ENCODE data around the gene PPIL6. TPM values are rescaled to one million over a fixed set of nuclear protein-coding genes. Genes with fewer than 3 reads are reported as not detected.

PPIL6 gene
- total and polyA plus RNA-seq, 2 experiments from 2014 or later = 1.7 TPM

GRCh38 chr6:109488001-109488400 is 47.6 kb upstream of the PPIL6 start:
- no peak overlapping the region for H3K4me3 Mint-ChIP-seq
- TF ChIP-seq EZH2 (IDR thresholded peaks at IDR 0.05; ENCODE audit: low read depth, unreplicated experiment) = no peak
- no peaks in the 10 kb centered on the region for H3K27me3 Mint-ChIP-seq (ENCODE audit: insufficient read depth, low read depth, poor library complexity)
- no peaks in the 10 kb centered on the region for H4K20me1 ChIP-seq (replicated peaks; ENCODE audit: insufficient read depth)
- no peak for ATAC-seq
- no peak overlapping the region for H3K4me2 ChIP-seq
- H3K4me3 ChIP-seq = no peak overlapping the region
- DNase-seq (ENCODE audit: low spot score) = no peak
- H3K4me1 ChIP-seq (ENCODE audit: insufficient read depth) = peaks cover 30% of the 10 kb centered on the region
- no peaks in the 10 kb centered on the region for H3K9me3 Mint-ChIP-seq
- H3K36me3 Mint-ChIP-seq (ENCODE audit: low read depth) = no peaks in the 10 kb centered on the region
- H3K27ac Mint-ChIP-seq = no peak overlapping the region
- H3K4me1 Mint-ChIP-seq = peaks cover 34% of the 10 kb centered on the region
- no peak overlapping the region for H3K27ac ChIP-seq (ENCODE audit: low read depth)
- no peaks in the 10 kb centered on the region for H3F3A ChIP-seq (replicated peaks; ENCODE audit: low read depth)
- H3K79me2 ChIP-seq (replicated peaks; ENCODE audit: insufficient read depth) = no peaks in the 10 kb centered on the region
- H3K9me2 ChIP-seq (ENCODE audit: insufficient read depth) = no peaks in the 10 kb centered on the region
- no peak overlapping the region for H2AFZ ChIP-seq
- no peaks in the 10 kb centered on the region for H3K27me3 ChIP-seq (ENCODE audit: insufficient read depth)
- no peaks in the 10 kb centered on the region for H3K36me3 ChIP-seq (ENCODE audit: insufficient read depth)

- Histone ChIP-seq H3F3A (replicated peaks; ENCODE audit: low read depth) (no peaks in the 10 kb centered on the region), H3K4me2 (no peak overlapping the region), H3K36me3 (ENCODE audit: insufficient read depth) (peaks cover 10% of the 10 kb centered on the region; the same call in 1 of the 2 replicates), H2AFZ (no peak overlapping the region; the same call in 1 of the 2 replicates), H4K20me1 (replicated peaks; ENCODE audit: insufficient read depth) (peaks cover 6% of the 10 kb centered on the region), H3K9me2 (ENCODE audit: insufficient read depth) (no peaks in the 10 kb centered on the region), H3K4me1 (ENCODE audit: insufficient read depth) (peaks cover 30% of the 10 kb centered on the region), H3K79me2 (replicated peaks; ENCODE audit: insufficient read depth) (peaks cover 18% of the 10 kb centered on the region), H3K27me3 (ENCODE audit: insufficient read depth) (no peaks in the 10 kb centered on the region), H3K27ac (ENCODE audit: low read depth) (no peak overlapping the region), H3K4me3 (no peak overlapping the region)
- H3K27me3 Mint-ChIP-seq (ENCODE audit: insufficient read depth, low read depth, poor library complexity) = no peaks in the 10 kb centered on the region
- H3K4me1 Mint-ChIP-seq = peaks cover 36% of the 10 kb centered on the region
- no peaks in the 10 kb centered on the region for H3K9me3 Mint-ChIP-seq
- TF ChIP-seq, protein P1, sequence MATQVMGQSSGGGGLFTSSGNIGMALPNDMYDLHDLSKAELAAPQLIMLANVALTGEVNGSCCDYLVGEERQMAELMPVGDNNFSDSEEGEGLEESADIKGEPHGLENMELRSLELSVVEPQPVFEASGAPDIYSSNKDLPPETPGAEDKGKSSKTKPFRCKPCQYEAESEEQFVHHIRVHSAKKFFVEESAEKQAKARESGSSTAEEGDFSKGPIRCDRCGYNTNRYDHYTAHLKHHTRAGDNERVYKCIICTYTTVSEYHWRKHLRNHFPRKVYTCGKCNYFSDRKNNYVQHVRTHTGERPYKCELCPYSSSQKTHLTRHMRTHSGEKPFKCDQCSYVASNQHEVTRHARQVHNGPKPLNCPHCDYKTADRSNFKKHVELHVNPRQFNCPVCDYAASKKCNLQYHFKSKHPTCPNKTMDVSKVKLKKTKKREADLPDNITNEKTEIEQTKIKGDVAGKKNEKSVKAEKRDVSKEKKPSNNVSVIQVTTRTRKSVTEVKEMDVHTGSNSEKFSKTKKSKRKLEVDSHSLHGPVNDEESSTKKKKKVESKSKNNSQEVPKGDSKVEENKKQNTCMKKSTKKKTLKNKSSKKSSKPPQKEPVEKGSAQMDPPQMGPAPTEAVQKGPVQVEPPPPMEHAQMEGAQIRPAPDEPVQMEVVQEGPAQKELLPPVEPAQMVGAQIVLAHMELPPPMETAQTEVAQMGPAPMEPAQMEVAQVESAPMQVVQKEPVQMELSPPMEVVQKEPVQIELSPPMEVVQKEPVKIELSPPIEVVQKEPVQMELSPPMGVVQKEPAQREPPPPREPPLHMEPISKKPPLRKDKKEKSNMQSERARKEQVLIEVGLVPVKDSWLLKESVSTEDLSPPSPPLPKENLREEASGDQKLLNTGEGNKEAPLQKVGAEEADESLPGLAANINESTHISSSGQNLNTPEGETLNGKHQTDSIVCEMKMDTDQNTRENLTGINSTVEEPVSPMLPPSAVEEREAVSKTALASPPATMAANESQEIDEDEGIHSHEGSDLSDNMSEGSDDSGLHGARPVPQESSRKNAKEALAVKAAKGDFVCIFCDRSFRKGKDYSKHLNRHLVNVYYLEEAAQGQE (IDR thresholded peaks at IDR 0.05; ENCODE audit: unreplicated experiment) = no peak
- peaks cover 13% of the 10 kb centered on the region for H3K36me3 Mint-ChIP-seq (ENCODE audit: low read depth)
- no peak overlapping the region for H3K27ac Mint-ChIP-seq
- ATAC-seq (no peak), DNase-seq (ENCODE audit: low spot score) (no peak)
- no peak overlapping the region for H3K4me3 Mint-ChIP-seq
Observed at GRCh38 chr6:109486068-109486467, 45.6 kb upstream of the PPIL6 start.

GRCh38 chr6:109485266-109485935 is 45.0 kb upstream of the PPIL6 start:
- DNase-seq (ENCODE audit: low spot score) (no peak), ATAC-seq (no peak)
- Histone ChIP-seq H3K27ac (ENCODE audit: low read depth) (no peak overlapping the region), H3K36me3 (ENCODE audit: insufficient read depth) (peaks cover 17% of the 10 kb centered on the region; the same call in 1 of the 2 replicates), H4K20me1 (replicated peaks; ENCODE audit: insufficient read depth) (peaks cover 11% of the 10 kb centered on the region), H3K4me3 (no peak overlapping the region), H3K4me1 (ENCODE audit: insufficient read depth) (peaks cover 29% of the 10 kb centered on the region), H3K4me2 (no peak overlapping the region), H3K27me3 (ENCODE audit: insufficient read depth) (no peaks in the 10 kb centered on the region), H3K9me2 (ENCODE audit: insufficient read depth) (no peaks in the 10 kb centered on the region), H3K79me2 (replicated peaks; ENCODE audit: insufficient read depth) (peaks cover 24% of the 10 kb centered on the region), H3F3A (replicated peaks; ENCODE audit: low read depth) (no peaks in the 10 kb centered on the region), H2AFZ (no peak overlapping the region; the same call in 1 of the 2 replicates)
- Mint-ChIP-seq H3K4me3 (no peak overlapping the region), H3K27ac (no peak overlapping the region), H3K4me1 (peaks cover 34% of the 10 kb centered on the region), H3K36me3 (ENCODE audit: low read depth) (peaks cover 20% of the 10 kb centered on the region), H3K27me3 (ENCODE audit: insufficient read depth, low read depth, poor library complexity) (no peaks in the 10 kb centered on the region), H3K9me3 (no peaks in the 10 kb centered on the region)
- TF ChIP-seq JUNB (IDR thresholded peaks at IDR 0.05; ENCODE audit: unreplicated experiment) = no peak
- TF ChIP-seq EZH2 (IDR thresholded peaks at IDR 0.05; ENCODE audit: low read depth, unreplicated experiment) = no peak
- TF ChIP-seq ZNF114 (CRISPR knock-in tag; IDR thresholded peaks at IDR 0.05) = no peak
- TF ChIP-seq POLR2AphosphoS5 (IDR thresholded peaks at IDR 0.05; ENCODE audit: low read depth) = no peak
- TF ChIP-seq EZH2phosphoT487 (IDR thresholded peaks at IDR 0.05; ENCODE audit: unreplicated experiment) = no peak
- TF ChIP-seq CREB1 (CRISPR knock-in tag; IDR thresholded peaks at IDR 0.05; ENCODE audit: low read depth) = no peak
- no peak for TF ChIP-seq NANOG (IDR thresholded peaks at IDR 0.05; ENCODE audit: borderline replicate concordance)
- TF ChIP-seq ZNF331 (CRISPR knock-in tag; IDR thresholded peaks at IDR 0.05; ENCODE audit: low read depth) = no peak
- TF ChIP-seq ETS1 (IDR thresholded peaks at IDR 0.05) = no peak
- TF ChIP-seq, protein P1 (IDR thresholded peaks at IDR 0.05; ENCODE audit: unreplicated experiment) = no peak
